ENCODE results near the gene DHRSX.
"Not testable (repeated sequence)": the region's sequence is repeated elsewhere in the genome, so short reads cannot be mapped to it uniquely, and the experiment has no call there.

The DHRSX gene

GRCh38 chrX:2230457-2230856 lies 270.3 kb downstream of the DHRSX start:
- in situ Hi-C loops (cut with MboI; ENCODE audit: low sequenced_read_pairs) = no loop called here

DNA sequence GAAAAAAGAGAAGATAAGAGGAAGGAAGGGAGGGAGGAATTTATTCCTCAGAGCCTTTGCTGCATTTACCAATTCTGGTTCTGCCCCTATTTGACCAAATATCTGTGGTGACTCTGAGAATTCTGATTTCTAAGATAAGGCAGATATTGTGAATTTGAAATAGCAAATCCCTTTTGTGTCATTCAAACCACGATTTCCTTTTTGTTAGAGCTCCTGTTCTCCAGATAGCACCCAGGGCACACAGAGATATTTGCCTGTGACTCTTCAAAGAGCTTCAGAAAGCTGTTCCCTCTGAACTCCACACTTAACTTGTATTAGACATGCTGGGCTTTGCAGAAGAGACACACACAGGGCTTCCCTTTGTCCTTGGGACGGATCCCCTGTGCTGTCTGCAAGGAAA lies 272.2 kb downstream of the DHRSX start:
- in situ Hi-C loops (cut with MboI; ENCODE audit: low sequenced_read_pairs) = no loop called here

DNA sequence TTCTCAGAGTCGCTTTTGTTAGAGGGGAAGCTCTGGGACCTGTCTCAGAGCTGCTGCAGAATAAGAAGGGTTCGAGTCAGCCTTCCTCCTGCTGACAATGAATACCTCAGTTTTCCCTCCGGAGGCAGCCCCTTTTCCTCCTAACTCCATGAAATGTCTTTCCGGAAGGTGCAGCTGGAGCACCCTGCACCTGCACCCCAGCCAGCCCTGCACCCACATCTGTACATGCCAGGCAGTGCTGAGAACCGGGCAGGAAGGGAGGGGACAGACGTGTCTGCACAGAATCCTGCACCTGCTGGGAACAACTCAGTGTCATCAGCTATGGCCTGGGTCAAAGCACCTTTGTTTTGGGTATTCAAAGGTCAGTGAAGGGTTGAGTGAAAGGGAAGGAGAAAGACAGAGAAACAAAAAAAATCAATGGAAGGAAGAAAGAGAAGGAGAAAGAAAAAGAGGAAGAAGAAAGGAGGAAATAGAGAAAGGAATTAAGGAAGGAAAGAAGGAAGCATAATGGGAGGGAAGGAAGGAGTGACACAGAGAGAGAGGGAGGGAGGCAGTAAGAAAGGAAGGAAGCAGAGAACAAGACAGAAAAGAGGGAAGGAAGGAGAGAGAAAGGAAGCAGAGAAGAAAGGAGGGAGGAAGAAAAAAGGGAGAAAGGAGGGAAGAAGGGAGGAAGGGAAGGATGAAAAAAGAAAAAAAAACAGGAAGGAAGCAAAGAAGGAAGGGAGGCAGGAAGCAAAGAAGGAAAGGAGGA lies 273.7 kb downstream of the DHRSX start:
- in situ Hi-C loops (cut with MboI; ENCODE audit: low sequenced_read_pairs) = no loop called here

DNA sequence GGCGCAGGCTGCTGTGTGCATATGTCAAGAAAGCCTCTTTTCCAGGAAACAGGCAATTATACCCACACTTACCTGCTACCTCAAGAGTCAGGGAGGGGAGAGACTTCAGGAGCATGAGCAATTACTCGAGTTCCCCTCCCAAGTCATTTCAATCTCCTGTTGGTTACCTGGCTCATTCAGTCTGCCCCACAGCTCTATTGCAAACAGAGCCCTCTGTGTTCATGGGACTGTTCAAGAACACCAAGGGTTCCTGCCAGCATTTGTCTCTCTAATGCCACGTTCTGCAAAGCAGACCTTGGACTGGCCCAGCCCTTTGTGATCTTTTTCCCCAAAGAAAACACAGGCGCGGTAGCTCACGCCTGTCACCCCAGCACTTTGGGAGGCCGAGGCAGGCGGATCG lies 274.6 kb downstream of the DHRSX start:
- in situ Hi-C loops (cut with MboI; ENCODE audit: low sequenced_read_pairs) = no loop called here

- in situ Hi-C loops (cut with MboI; ENCODE audit: low sequenced_read_pairs) = no loop called here
Observed at GRCh38 chrX:2224597-2225235, 276.1 kb downstream of the DHRSX start.

- in situ Hi-C loops (cut with MboI; ENCODE audit: low sequenced_read_pairs) = no loop called here
Observed at GRCh38 chrX:2224161-2224560, 276.6 kb downstream of the DHRSX start.

GRCh38 chrX:2220829-2221567 lies 279.8 kb downstream of the DHRSX start:
- in situ Hi-C loops (cut with MboI; ENCODE audit: low sequenced_read_pairs) = no loop called here

DNA sequence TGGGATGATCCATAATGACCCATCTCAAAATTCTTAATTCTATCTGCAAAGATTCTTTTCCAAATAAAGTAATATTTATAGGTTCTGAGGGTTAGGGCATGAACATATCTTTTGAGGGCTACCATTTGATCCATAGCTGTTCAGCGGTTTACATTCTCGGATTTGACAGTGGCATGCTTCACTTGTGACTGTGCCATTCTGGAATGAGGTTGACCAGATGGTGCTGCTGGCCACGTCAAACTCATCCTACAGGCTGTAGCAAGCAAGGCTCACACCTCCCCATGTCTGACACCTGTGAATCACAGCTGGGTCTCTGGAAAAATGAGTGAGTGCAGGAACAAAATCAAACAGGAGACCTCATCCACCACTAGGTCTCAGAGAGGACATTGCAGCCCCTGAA lies 280.5 kb downstream of the DHRSX start:
- in situ Hi-C loops (cut with MboI; ENCODE audit: low sequenced_read_pairs) = no loop called here

GRCh38 chrX:2214138-2214823 lies 286.5 kb downstream of the DHRSX start:
- in situ Hi-C loops (cut with MboI; ENCODE audit: low sequenced_read_pairs) = not testable (repeated sequence)

- in situ Hi-C loops (cut with MboI; ENCODE audit: low sequenced_read_pairs) = not testable (repeated sequence)
Observed at GRCh38 chrX:2211667-2212066, 289.1 kb downstream of the DHRSX start.

- in situ Hi-C loops (cut with MboI; ENCODE audit: low sequenced_read_pairs) = no loop called here
Observed at GRCh38 chrX:2193273-2193592, 307.5 kb downstream of the DHRSX start.

DNA sequence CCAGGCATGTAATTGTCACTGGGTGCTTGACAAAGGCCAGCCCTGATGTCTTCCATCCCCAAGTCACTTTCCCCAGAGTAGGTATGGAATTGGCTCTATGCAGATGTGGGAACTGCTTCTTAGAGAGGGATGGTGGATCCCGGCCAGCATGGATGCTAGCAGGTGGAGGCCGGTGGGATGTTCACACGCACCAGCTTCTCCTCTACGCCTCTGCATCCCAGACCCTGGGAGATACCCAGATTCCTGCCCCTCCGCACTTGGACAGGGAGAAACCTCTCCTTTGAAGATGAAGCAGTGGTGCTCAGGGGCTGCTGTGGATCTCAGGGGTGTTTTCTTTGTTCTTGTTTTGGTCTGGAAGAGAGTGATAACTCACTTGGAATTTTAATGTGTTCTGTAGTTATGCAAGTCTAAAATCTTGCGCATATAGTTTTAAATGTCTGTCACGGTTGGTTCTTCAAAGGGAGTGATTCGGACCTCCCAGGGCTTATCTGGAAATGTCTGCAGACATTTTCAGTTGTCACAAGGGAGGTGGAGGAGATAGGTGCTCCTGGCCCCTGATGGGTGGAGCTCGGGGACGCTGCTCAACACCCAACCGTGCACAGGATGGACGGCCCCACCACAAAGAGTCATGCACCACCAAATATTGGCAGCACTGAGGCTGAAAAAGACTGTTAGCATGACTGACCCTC lies 308.0 kb downstream of the DHRSX start:
- in situ Hi-C loops (cut with MboI; ENCODE audit: low sequenced_read_pairs) = no loop called here

GRCh38 chrX:2188840-2189239 lies 311.9 kb downstream of the DHRSX start:
- in situ Hi-C loops (cut with MboI; ENCODE audit: low sequenced_read_pairs) = no loop called here

- in situ Hi-C loops (cut with MboI; ENCODE audit: low sequenced_read_pairs) = no loop called here
Observed at GRCh38 chrX:2188330-2188792, 312.4 kb downstream of the DHRSX start.

DNA sequence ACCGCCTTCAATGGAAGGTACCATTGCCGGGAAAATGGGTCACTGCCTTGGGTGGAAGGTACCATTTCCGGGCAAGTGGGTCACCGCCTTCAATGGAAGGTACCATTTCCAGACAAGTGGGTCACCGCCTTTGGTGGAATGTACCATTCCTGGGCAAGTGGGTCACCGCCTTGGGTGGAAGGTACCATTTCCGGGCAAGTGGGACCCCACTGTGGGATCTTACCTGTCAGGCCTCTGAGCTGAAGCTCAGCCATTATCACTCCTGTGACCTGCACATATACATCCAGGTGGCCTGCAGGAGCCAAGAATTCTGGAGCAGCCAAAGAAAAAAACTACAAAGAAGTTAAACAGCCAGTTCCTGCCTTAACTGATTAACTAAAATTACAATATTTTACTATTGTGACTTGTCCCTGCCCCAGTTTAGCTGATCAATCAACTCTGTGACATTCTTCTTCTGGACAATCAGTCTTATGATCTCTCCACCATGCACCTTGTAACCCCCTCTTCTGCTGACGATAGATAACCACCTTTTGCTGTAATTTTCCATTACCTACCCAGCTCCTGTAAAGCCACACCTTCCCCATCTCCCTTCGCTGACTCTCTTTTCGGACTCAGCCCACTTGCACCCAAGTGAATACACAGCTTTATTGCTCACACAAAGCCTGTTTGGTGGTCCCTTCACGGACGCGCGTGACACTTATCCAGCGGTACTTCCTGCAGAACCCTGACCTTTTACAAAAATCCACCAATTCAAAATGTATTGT lies 313.2 kb downstream of the DHRSX start:
- in situ Hi-C loops (cut with MboI; ENCODE audit: low sequenced_read_pairs) = no loop called here

DNA sequence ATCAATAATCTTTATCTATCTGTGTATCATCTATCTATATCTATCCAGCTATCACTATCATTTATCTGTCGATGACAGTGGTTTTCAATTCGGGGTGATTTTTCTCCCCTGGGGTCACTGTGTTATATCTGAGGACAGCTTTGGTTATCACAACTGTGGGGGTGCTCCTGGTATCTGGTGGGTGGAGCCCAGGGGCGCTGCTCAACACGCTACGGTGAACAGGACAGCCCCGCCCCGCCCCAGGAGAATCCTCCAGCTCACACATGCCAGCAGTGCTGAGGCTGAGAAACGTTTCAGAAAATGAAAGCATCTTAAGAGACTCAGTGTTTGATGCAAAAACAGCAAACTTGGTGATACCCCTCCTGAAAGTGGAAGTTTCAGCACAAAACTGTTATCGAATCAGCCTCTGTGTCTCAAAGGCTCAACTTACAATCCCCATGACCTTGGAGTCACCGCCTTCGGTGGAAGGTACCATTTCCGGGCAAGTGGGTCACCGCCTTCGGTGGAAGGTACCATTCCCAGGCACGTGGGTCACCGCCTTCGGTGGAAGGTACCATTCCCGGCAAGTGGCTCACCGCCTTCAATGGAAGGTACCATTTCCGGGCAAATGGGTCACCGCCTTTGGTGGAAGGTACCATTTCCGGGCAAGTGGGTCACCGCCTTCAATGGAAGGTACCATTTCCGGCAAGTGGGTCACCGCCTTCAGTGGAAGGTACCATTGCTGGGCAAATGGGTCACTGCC lies 315.3 kb downstream of the DHRSX start:
- in situ Hi-C loops (cut with MboI; ENCODE audit: low sequenced_read_pairs) = no loop called here

DNA sequence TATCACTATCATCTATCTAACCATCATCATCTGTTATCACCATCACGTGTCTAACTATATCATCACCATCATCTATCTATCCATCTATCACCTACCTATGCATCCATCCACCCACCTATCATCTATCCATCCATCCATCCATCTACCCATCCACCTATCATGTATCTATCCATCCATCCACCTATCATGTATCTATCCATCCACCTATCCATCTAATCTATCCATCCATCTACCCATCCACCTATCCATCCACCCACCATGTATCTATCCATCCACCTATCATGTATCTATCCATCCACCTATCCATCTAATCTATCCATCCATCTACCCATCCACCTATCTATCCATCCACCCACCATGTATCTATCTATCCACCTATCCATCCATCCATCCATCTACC lies 316.7 kb downstream of the DHRSX start:
- in situ Hi-C loops (cut with MboI; ENCODE audit: low sequenced_read_pairs) = no loop called here

DNA sequence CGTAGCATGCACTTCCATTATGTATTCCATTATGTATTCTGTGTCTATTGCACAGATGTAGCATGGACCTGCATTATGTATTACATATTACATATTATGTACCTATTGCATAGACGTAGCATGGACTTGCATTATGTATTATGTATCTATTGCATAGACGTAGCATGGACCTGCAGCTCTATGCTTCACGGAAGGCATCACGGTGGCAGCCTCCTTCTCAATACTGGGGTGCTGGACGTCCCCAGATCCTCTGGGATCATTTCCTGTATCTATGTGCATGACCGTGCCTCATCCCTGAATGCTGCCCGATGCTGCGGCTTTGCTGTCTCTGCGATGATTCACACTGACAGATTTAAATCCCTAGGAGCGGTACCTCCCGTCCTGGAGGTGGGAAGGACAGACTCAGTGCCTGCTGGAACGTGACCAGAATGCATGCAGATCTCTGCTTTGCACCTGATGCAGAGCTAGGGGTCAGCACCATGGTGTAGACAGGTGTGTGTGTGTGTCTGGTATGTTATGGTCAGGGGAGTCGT lies 317.5 kb downstream of the DHRSX start:
- in situ Hi-C loops (cut with MboI; ENCODE audit: low sequenced_read_pairs) = no loop called here

DNA sequence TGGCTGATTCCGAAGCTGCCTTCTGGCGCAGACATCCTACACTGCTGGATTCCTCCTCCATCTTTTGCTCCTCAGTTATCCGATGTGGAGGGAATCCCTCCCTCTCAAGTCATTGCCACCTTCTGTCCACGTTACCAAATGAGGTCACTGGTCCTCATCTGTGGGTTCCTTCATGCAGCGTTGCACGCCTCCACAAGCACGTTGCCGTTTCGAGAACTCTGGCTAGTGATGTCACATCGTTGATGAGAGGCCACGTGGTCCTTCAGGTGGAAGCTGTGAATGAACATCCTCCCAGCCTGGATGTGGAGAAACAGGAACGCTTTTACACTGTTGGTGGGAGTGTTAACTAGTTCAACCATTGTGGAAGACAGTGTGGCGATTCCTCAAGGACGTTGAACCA lies 323.2 kb downstream of the DHRSX start:
- in situ Hi-C loops (cut with MboI; ENCODE audit: low sequenced_read_pairs) = no loop called here
